ENCODE results near the gene CSF1R. TPM values are rescaled to one million over a fixed set of nuclear protein-coding genes. Genes with fewer than 3 reads are reported as not detected.

The CSF1R gene
- polyA plus RNA-seq, 1 donor (not counting 4 experiments of a cell fraction or from before 2014, with no cell fraction given): not detected

GRCh38 chr5:150082374-150082773, 4.0 kb downstream of the CSF1R start:
- no peak for TF ChIP-seq CTCF (optimal IDR thresholded peaks at IDR 0.05 in 1 of 3, IDR thresholded peaks at IDR 0.05 in 1 of 3, conservative IDR thresholded peaks at IDR 0.05 in 1 of 3; ENCODE audit: extremely low read depth in 1 of 3, insufficient read depth in 2 of 3, low read length in 3 of 3)
- no peak for TF ChIP-seq EZH2 (IDR thresholded peaks at IDR 0.05; ENCODE audit: low read length)
- H3K27me3 ChIP-seq (ENCODE audit: control insufficient read depth, extremely low read depth, insufficient read depth, low read length): peaks cover 44% of the 10 kb centered on the region
- no peak overlapping the region for H3K4me3 ChIP-seq (ENCODE audit: control insufficient read depth in 2 of 3, extremely low read depth in 1 of 3, insufficient read depth in 2 of 3, low read depth in 1 of 3, low read length in 3 of 3)

GRCh38 chr5:150081541-150082283, 4.6 kb downstream of the CSF1R start:
- H3K79me2 ChIP-seq (ENCODE audit: control insufficient read depth, insufficient read depth, low read length): no peaks in the 10 kb centered on the region
- no peaks in the 10 kb centered on the region for H3K9me3 ChIP-seq (ENCODE audit: control insufficient read depth, low read depth, low read length)
- H3K4me2 ChIP-seq (ENCODE audit: control insufficient read depth, extremely low read depth, insufficient read depth, low read depth, low read length): no peak overlapping the region
- H3K9ac ChIP-seq (ENCODE audit: control insufficient read depth, extremely low read depth, insufficient read depth, low read length): no peak overlapping the region
- no peak for DNase-seq (ENCODE audit: low read depth, low spot score)
- H3K36me3 ChIP-seq (ENCODE audit: control insufficient read depth in 2 of 2, extremely low read depth in 1 of 2, insufficient read depth in 2 of 2, low read length in 2 of 2): no peaks in the 10 kb centered on the region
- FAIRE-seq: no peak
- H3K27ac ChIP-seq (ENCODE audit: control insufficient read depth, insufficient read depth, low read length): no peak overlapping the region
- peaks cover 41% of the 10 kb centered on the region for H3K27me3 ChIP-seq (ENCODE audit: control insufficient read depth, extremely low read depth, insufficient read depth, low read length)
- H2AFZ ChIP-seq (ENCODE audit: control insufficient read depth, low read length): no peak overlapping the region
- no peaks in the 10 kb centered on the region for H4K20me1 ChIP-seq (ENCODE audit: control insufficient read depth, extremely low read depth, insufficient read depth, low read length)
- no peak overlapping the region for H3K4me3 ChIP-seq (ENCODE audit: control insufficient read depth in 2 of 3, extremely low read depth in 1 of 3, insufficient read depth in 2 of 3, low read depth in 1 of 3, low read length in 3 of 3)
- TF ChIP-seq EZH2 (IDR thresholded peaks at IDR 0.05; ENCODE audit: low read length) (no peak), CTCF (optimal IDR thresholded peaks at IDR 0.05 in 1 of 3, IDR thresholded peaks at IDR 0.05 in 1 of 3, conservative IDR thresholded peaks at IDR 0.05 in 1 of 3; ENCODE audit: extremely low read depth in 1 of 3, insufficient read depth in 2 of 3, low read length in 3 of 3) (no peak)
- H3K9me1 ChIP-seq (ENCODE audit: control insufficient read depth, extremely low read depth, insufficient read depth, low read length): no peaks in the 10 kb centered on the region
- dilution Hi-C loops (cut with MboI; ENCODE audit: extremely low pct_ligation_motif_present, low sequenced_read_pairs): no loop called here
- no peaks in the 10 kb centered on the region for H3K4me1 ChIP-seq (ENCODE audit: control insufficient read depth, extremely low read depth, insufficient read depth, low read length)

More at GRCh38 chr5:150082374-150082773, 4.0 kb downstream of the CSF1R start:
- no peaks in the 10 kb centered on the region for H3K36me3 ChIP-seq (ENCODE audit: control insufficient read depth in 2 of 2, extremely low read depth in 1 of 2, insufficient read depth in 2 of 2, low read length in 2 of 2)
- DNase-seq (ENCODE audit: low read depth, low spot score): no peak
- no peaks in the 10 kb centered on the region for H4K20me1 ChIP-seq (ENCODE audit: control insufficient read depth, extremely low read depth, insufficient read depth, low read length)
- dilution Hi-C loops (cut with MboI; ENCODE audit: extremely low pct_ligation_motif_present, low sequenced_read_pairs): no loop called here
- H3K4me2 ChIP-seq (ENCODE audit: control insufficient read depth, extremely low read depth, insufficient read depth, low read depth, low read length): no peak overlapping the region
- H3K79me2 ChIP-seq (ENCODE audit: control insufficient read depth, insufficient read depth, low read length): no peaks in the 10 kb centered on the region
- H2AFZ ChIP-seq (ENCODE audit: control insufficient read depth, low read length): no peak overlapping the region
- H3K9ac ChIP-seq (ENCODE audit: control insufficient read depth, extremely low read depth, insufficient read depth, low read length): no peak overlapping the region
- H3K4me1 ChIP-seq (ENCODE audit: control insufficient read depth, extremely low read depth, insufficient read depth, low read length): no peaks in the 10 kb centered on the region
- H3K27ac ChIP-seq (ENCODE audit: control insufficient read depth, insufficient read depth, low read length): no peak overlapping the region
- no peak for FAIRE-seq
- no peaks in the 10 kb centered on the region for H3K9me3 ChIP-seq (ENCODE audit: control insufficient read depth, low read depth, low read length)
- H3K9me1 ChIP-seq (ENCODE audit: control insufficient read depth, extremely low read depth, insufficient read depth, low read length): no peaks in the 10 kb centered on the region
